GM21529 (cell line): Measurements from ENCODE around the gene MYBPH.
A peak's percentile ranks its signal among the peaks of the same experiment; 100 is the strongest.

Experiments
- ATAC-seq: cut with Tn5 transposase; IDR thresholded peaks from one replicate; pipeline ENCODE4 v1.9.1; 2021; ENCODE audit not compliant: unreplicated experiment

Gene MYBPH

DNA sequence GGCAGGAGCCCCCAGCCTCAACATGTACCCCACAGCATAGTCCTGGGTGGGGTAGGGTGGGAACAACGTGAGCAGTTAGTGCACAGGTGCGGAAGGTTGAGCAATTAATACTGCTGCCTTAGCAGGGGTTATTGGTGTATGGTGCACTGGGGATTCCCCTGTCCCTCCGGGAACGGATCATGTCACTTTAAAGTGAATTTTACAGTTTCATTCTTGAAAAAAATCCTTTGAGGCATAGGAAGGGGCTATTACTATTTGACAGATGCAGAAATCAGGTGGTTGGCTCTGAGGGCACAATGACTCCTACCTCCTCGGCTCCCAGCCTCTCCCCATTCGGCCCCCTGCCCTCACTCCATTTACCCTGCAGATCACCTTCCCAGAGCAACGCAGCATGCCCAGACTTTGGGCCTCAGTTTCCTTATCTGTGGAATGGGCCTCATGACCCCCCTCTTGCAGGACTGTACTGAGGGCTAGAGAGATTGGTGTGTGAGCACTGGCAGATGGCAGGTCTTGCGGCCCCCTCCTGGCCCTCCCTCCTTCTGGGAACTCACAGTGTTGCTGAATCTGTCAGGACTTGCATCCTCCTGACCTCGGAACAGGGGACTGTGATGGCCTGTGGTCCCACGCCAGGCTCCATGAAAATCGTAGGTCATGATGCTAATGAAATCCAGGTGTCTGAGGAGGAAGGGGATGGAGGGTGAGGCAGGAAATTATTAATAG lies 5.1 kb upstream of the MYBPH start:
- ATAC-seq, result no peak

DNA sequence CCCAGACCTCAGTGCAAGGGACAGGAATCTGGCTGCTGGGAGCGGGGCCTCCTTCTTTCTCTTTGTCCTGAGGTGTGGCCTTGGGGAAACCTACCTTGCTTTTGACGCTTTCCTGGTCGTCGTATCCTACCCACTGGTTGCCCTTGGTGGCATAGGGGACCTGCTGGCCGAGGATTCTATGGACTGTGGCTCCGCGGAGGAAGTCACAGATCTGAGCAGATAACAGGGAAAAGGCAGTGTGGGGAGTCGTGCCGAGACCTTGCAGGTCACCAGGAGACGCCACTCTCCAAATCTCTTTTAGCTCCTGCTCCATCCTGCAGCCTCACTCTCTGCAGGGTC lies 4.0 kb upstream of the MYBPH start:
- ATAC-seq, result no peak

DNA sequence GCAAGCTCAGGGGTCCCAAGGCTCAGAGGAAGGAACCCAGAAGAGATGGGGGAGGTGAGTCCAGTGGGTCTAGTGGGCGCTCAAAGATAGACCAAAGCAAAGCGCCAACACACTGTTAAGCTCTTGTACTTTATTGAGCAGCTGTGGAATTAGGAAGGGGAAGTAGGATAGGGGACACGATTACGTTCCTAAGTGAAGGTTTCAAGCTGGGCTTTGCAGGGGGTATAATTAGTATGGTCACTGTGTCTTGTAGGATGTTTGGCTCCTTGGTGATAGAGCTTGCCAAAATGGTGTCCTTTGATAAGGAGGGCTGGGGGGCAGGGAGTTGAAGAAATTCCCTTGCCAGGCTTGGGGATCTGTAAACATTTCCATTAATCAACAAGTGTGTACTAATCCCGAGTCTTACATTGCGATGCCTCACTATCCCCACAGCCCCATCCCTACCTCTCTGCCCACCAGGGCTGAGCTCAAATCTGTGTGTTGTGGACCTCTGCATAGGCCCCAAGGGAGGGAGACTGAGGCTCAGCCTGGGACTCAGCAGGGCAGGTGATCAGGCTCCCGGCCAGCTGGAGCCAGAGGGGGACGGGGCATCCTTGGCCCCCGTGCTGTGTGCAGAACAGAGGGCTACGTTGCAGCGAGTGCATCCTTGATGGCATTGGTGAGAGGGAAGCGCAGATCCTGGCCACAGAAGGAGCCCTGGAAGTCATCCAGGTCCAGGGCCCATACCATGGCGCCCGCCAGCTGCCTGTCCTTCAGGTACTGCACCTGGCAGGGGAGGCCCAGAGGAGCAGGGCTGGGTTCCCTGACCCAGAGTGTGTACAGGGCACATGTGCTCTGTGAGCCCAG lies 3.4 kb upstream of the MYBPH start:
- ATAC-seq, result no peak

DNA sequence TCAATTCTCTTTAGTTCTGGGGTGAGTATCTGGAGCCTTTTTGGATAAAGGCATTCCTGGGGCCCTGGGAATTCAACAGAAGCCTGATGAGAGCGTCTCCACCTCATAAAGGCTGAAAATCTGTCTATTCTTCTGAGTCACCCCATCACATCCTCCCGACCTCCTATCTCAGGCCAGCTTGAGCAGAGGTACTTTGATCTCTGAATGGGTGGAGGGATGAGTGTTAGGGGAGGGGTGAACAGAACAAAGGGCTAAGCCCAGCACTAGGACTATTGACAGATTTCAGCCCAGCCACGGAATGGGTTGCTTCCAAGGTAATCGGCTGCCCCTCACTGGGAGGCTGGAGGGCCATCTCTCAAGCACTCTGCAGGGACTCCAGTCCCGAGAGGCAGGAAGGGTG lies 2.5 kb upstream of the MYBPH start:
- no peak for ATAC-seq

DNA sequence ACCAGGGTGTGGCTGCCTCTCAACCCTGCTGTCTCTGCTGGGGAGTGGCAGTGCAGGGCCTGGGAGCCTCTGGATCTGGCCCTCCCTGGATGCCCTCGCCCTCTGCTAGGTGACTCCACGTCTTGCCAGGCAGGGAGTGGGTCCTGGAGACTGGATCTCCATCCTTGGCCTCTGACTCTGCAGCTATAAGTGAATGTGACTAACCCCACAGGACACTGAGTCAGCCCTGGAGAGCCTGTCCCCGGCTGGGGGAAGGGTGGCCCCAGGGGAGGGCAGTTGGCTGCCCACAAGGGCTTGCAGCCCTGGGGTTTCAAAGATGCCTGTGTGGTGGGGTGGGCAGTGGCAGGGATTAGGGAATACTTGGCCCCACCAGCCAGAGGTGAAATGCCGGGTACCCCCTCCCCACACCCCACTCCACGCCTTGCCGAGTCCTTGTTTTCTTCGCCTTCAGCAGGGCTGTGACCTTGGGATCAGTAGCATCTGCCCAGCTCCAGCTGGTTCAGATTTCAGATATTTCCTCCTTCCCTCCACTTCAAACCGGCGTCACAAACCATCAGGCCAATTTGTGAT lies 1.9 kb upstream of the MYBPH start:
- no peak for ATAC-seq

DNA sequence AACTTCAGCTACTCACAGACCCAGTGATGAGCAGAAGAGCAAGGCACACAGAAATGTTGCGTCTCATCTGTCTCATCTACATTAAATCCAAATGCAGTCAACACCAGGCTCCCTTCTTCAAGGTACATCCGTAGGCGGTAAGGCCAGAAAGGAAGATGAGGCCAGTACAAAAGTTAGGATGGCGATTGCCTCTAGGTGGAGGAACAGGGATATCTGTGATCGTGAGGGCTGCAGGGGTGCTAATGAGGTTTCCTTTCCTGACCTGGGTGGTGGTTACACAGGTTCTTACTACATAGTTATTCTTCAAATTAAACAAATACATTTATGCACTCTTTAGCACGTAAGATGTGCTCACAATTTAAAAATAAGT lies 1.4 kb upstream of the MYBPH start:
- no peak for ATAC-seq

DNA sequence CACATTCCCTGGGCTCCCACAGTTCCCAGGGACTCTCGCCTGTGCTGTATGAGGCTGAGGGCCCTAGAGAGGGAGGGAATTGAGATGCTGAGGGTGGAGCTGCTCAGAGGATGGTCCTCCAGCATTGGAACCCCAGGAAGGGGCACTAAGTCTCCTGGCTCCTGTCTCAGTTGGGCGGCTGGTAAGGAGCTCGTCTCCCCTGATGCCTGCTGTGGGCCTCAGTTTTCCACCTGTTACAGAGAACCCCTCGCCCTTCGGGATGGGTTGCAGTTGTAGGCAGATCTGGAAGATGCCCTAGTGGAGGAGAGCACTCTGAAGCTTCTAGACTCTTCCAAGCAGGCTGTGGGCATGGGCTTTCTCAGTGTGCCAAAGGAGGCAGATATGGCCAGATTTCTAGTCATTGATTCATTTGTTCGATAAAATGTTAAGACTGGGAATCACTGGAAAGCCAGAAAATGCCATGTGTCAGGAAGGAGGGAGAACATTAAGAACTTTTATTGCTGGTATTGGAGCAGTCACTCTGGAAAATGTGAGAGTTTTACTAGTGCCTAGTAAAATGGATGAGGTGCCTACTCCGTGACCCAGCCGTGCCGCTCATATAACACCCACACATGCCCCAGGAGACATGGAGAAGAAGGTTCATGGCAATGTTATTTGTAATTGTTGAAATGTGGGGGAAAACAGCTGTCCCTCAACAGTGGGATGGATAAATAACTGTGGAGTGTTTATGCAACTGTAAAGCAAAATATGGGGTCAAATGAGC lies 828 bp upstream of the MYBPH start:
- no peak for ATAC-seq

DNA sequence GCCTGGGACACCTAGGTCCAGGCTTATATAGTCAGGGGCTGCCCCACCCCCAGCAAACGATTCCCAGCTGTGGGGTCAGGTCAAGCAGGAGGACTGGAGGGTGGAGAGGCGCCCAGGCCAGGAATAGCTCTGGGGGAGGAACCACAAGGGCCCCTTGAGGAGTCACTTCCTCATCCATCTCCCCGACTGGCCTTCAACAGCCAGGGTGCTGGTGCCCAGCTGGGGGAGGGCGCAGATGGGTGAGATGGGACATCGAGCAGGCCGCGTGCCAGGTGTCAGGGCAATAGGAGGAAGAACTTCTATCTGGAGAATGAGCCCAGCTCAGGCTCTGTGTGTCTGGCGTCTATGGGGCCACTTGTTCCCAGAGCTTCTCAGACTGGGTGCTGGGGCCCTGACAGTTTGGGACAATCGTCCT lies 208 bp upstream of the MYBPH start:
- no peak for ATAC-seq

DNA sequence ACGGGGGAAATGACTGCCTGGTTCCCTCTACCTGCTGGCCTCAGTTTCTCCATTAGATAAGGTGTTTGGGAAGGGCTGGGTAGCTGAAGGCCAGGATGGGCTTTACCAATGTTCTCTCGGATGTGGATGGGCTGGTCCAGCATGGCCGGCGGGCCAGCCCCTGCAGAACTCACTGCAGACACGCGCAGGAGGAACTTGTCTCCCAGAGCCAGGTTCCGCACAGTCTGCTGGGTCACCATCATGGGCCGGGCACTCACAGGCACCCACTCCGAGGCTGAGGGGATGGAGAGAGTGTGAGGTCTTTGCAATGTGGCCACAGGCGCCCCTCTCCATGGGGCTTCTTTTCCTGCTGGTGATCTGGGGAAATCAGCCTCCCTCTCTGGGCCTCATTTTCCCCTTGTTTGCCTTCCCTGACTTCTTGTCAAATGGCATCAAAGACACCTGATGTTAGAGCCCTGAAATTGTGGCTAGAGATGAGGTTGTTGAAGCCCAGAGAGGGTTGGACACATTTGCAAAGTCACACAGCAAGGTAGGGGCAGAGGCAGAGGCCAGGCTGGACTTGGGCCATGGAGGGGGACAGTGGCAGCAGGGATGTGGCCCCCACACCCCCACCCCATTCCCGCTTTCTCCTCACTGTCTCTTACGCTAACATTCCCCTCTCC lies 1.2 kb downstream of the MYBPH start:
- no peak for ATAC-seq

DNA sequence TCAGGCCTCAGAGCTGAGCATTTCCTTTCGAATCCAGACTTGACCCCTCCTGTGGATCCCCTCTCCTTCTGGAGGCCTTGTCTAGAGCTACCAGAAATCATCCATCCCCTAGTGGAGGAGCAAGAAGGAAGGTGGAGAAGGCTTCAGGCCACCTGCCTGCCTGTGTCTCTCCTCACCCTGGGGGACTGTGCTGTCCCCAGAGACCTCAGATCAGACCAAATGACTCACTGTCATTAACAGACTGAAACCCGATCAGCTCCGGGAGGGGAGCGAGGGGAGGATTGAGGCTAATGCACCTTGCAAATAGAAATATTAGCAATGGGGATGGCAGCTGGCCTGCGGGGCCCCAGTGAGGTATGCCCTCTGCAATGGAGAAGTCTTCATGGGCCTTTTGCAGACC lies 2.1 kb downstream of the MYBPH start:
- ATAC-seq, result peak; percentile 90

DNA sequence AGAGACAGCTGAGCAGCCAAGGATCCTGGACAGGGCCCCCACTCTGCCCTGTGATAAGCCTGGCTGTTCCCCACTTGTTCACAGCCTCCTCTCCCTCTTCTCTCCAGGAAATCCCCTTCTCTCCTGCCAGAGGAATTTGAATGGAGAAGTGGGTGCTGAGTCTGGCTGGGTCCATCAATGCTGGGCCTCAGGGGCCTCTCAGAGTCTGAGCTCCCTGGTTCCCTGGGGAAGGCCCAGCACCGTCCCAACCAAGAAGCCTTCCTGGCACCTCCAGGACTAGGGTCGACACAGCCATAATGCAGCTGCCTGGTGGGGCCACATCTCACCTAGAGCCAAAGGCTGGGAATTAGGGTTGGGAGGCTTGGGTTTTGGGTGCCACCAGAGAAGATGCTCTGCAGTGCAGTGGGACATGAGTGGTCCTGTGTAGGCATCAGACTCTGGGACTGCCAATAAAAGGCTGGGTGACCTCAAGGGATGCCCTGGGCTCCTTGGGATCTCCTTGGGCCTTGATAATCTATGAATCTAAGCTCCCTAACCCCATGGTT lies 2.5 kb downstream of the MYBPH start:
- no peak for ATAC-seq

DNA sequence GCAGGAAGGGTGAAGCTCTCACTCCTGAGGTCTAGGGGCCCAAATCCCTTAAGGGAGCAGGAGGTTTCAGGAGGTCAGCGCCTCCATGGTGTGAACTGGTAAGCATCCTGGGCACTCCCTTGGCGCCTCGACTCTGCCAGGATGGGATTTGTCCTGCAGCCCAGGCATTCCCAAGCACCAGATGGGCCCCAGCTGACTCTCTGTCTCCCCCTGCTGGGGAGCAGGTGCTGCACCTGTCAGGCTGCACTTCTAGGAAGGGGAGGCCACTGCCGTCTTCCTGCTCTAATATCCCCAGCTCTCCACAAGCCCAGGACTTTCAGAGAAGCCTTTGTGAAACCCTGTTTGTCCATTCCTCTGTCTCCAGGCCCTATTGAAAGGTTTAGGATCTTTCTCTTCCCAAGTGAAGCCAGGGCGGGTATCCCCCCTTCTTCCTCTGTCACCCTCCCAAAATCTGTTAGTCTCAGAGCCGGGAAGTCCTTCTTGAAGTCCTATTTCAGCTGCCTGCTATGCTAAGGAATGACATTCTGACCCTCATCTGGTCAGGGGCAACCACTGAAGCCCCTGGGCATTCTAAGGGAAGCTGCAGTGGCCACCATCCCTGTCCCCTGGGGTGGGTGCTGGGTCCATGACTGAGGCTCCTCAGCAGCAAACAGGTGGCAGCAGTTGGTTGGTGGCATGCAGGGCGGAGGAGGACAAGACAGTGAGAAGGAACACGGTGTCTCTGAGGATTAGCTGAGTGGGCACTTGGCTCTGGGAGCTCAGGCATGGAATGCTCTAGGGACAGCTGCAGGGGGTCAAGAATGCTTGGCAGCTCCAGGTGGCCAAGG lies 3.2 kb downstream of the MYBPH start:
- no peak for ATAC-seq

DNA sequence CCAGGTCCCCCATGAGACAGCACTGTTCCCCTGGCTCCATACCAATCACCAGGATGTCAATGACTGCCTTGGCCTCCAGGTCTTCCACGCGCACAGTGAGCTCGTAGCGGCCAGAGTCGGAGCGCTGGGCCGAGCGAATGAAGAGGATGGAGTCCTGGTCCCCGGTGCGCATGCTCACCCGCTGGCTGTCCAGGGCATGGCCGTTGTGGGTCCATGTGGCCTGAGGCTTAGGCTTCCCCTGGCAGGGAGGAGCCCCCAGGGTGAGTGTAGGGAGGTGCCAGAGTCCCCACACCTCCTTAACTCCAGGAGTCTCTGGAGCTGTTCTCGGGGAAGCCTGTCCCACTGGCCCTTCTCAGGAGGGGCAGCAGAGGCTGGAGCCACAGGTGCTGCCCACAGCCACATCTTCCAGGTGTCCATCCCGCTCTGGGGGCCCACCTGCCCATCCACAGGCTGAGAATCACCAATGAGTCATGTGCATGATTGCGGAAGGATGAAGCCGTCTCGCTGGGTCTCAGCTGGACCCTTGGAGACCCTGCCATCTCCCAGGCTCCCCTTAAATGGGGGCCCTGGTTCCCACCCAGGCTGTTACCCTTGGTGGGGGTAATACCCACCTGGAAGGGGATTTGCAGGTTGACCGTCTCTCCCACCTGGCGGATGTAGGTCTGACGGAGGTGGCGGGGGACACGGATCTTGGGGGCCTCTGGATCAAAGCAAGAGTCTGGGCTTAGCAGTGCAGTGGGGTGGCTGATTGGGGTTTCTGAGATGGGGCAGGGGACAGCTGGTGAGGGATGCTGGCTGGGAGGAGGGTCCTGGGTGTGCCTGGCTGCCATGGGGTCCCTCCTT lies 4.1 kb downstream of the MYBPH start:
- ATAC-seq, result no peak

DNA sequence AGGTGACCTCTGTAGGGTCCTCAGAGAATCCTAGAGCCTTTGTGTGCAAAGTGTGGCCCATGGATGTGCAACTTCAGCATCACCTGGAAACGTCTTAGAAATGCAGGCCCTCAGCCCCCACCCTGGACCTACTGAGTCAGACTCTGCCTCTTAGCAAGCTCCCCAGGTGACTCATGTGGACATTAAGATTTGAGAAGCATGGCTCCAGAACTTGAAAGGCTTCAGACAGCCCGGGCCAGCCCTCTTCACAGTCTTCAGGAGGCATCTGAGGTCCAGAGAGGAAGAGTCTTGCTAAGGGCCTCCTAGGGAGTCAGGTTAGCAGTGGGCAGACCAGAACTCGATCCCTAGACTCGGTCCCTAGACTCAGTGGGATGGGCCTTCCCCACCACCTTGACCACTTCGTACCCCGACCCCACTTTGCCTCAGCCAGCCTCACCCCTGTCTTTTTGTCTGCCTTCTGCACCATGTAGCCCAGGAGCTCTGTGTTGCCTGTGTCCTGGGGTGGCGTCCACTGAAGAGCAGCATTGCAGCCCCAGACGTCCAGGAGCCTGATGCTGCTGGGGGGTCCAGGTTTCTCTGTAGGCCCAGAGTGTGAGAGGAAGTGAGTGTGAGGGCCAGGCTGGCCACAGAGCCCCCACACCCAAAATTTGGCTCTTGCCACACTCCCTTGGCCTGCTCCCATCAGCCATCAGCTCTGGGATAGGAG lies 4.8 kb downstream of the MYBPH start:
- no peak for ATAC-seq

DNA sequence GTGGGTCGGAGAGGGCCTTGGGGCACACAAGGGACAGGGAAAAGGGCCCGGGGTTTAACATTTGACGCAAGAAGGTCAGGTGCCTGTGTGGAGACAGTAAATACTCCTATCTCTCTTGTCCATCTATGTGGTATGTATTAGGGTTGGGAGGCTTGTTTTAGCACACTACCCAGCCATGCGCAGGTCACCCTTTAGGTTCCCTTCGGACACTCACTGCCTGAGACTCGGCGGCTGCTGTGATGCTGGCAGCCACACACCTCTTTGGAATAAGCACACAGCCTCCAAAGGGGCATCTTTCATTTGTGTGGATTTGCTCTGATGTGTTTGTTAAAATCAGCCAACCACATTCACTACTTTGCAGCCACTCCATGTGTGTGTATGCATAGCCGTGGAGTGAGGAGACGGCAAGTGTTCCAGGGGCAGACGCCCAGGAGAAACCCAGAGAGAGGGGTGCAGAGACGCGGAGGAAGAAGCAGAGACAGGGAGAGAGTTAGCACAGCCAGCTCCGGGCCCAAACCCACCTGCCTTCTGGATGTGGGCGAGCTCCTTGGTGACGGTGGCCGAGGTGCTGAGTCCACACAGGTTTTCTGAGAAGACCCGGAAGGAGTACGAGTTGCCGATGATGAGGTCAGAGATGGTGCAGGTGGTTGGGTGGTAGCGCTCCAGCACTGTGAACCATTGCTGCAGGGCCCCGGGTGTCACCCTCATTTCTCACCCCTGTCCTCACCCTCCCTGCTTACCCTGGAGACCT lies 5.7 kb downstream of the MYBPH start:
- no peak for ATAC-seq

DNA sequence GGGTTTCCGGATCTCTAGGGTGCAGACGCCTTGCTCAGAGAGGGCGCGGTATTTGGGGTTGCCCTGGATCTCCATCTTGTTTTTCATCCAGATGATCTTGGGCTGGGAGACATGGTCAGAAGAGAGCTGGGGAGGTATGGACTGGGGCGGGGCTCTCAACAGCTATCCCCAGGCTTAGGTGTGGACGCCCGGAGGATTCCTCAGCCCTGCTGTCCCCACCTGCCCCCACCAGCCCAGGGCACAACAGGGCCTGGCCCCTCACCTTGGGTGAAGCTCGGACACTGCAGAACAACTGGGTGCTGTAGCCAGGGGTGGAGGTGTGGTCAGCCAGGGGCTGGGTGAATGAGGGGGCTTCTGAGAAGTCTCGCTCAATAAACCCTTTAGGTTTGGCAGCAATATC lies 6.6 kb downstream of the MYBPH start:
- no peak for ATAC-seq

DNA sequence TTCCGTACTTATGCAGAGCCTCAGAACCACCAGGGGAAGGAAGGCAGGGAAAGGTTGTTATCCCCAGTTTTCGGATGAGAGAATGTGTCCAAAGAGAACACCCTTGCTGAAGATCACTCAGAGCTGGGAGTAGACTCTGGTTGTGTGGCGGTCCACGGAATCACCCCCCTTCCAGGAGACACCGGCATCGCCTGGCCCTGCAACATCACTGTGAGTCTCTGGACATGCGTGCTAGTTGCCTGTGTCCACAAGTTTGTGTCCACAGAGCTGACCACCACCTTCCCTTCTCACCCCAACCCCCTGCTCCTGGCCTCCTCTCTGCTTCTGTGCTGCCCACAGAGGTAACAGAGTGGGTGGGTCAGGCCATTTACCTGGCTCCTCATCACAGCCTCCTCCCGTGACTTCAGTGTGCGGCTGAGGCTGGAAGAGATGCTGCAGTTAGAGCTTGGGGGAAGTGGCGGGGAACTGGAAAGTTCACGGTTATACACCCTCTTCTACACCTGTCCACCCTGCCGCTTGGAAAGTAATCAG lies 7.3 kb downstream of the MYBPH start:
- no peak for ATAC-seq

DNA sequence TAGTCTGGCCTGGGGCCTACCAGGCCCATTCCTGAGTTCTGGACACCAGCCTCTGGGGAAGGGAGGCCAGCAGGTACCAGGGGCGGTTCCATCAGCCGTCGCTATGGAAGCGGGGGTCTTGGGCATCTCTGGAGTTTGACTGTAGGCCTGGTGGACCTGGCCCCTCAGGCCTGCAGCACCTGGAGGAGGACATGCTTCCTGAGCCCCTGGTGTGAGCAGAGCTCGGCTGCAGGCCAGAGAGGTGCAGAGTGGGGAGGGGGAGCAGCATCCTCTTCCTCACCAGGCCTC lies 7.8 kb downstream of the MYBPH start:
- ATAC-seq, result no peak
